ENCODE results near the gene LCP1. TPM values are rescaled to one million over a fixed set of nuclear protein-coding genes. Genes with fewer than 3 reads are reported as not detected.

LCP1 gene
- total RNA-seq, 3 donors from 2014 or later (not counting 1 experiment from before 2014, with no cell fraction given), result 1,088 to 1,116 (median 1,113) TPM

- no peaks in the 10 kb centered on the region for H3K36me3 ChIP-seq (ENCODE audit: control insufficient read depth, insufficient read depth, low read length)
- H3K27me3 ChIP-seq (ENCODE audit: control insufficient read depth, insufficient read depth, low read length), result no peaks in the 10 kb centered on the region
- Mint-ChIP-seq H3K4me3 (no peak overlapping the region), H3K27me3 (ENCODE audit: low read depth in 2 of 2) (peaks cover 10 to 14% of the 10 kb centered on the region in 2 donors), H3K9me3 (no peaks in the 10 kb centered on the region), H3K4me1 (peaks cover 7 to 10% of the 10 kb centered on the region in 2 donors), H3K27ac (peak overlapping the region in 1 of 2 donors; percentile 64), H3K36me3 (no peaks in the 10 kb centered on the region)
- no peak for TF ChIP-seq CTCF (IDR thresholded peaks at IDR 0.05)
- WGBS (ENCODE audit: insufficient coverage), result 56% methylated on average over 2 of the region's 2 CpGs
- DNase-seq, result no peak
- ATAC-seq, result peak; percentile 89 to 97 (median 96)
- no peak overlapping the region for H3K27ac ChIP-seq (ENCODE audit: low read length)
- H3K4me1 ChIP-seq (ENCODE audit: control insufficient read depth, insufficient read depth, low read length), result no peaks in the 10 kb centered on the region
- H3K4me3 ChIP-seq (ENCODE audit: low read length), result no peak overlapping the region
- H3K9me3 ChIP-seq (ENCODE audit: control insufficient read depth, insufficient read depth, low read length), result no peaks in the 10 kb centered on the region
- intact Hi-C loops (cut with micrococcal nuclease), result no loop called here
These were observed 68.4 kb downstream of the LCP1 start for GRCh38 chr13:46113596-46113995.

GRCh38 chr13:46111151-46111550, 70.8 kb downstream of the LCP1 start:
- ATAC-seq, result no peak
- no peaks in the 10 kb centered on the region for H3K9me3 Mint-ChIP-seq

GRCh38 chr13:46109451-46109850, 72.5 kb downstream of the LCP1 start:
- TF ChIP-seq CTCF (IDR thresholded peaks at IDR 0.05), result no peak
- no peak overlapping the region for H3K4me3 Mint-ChIP-seq
- no peaks in the 10 kb centered on the region for H3K4me1 ChIP-seq (ENCODE audit: control insufficient read depth, insufficient read depth, low read length)
- H3K27ac ChIP-seq (ENCODE audit: low read length), result no peak overlapping the region
- no peak overlapping the region for H3K4me3 ChIP-seq (ENCODE audit: low read length)
- 39% methylated on average over 4 of the region's 4 CpGs for WGBS (ENCODE audit: insufficient coverage)
- H3K27ac Mint-ChIP-seq, result peak overlapping the region in 1 of 2 donors; percentile 60
- H3K27me3 ChIP-seq (ENCODE audit: control insufficient read depth, insufficient read depth, low read length), result no peaks in the 10 kb centered on the region
- H3K4me1 Mint-ChIP-seq, result peaks cover 7 to 18% of the 10 kb centered on the region in 2 donors
- H3K9me3 ChIP-seq (ENCODE audit: control insufficient read depth, insufficient read depth, low read length), result no peaks in the 10 kb centered on the region
- no peaks in the 10 kb centered on the region for H3K36me3 Mint-ChIP-seq
- no peak for DNase-seq
- ATAC-seq, result no peak
- peaks cover 16 to 21% of the 10 kb centered on the region in 2 donors for H3K27me3 Mint-ChIP-seq (ENCODE audit: low read depth in 2 of 2)
- intact Hi-C loops (cut with micrococcal nuclease), result no loop called here
- H3K9me3 Mint-ChIP-seq, result no peaks in the 10 kb centered on the region
- no peaks in the 10 kb centered on the region for H3K36me3 ChIP-seq (ENCODE audit: control insufficient read depth, insufficient read depth, low read length)

More at GRCh38 chr13:46111151-46111550, 70.8 kb downstream of the LCP1 start:
- Mint-ChIP-seq H3K4me3 (no peak overlapping the region), H3K27ac (no peak overlapping the region), H3K4me1 (peaks cover 7 to 18% of the 10 kb centered on the region in 2 donors), H3K36me3 (no peaks in the 10 kb centered on the region), H3K27me3 (ENCODE audit: low read depth in 2 of 2) (peaks cover 16 to 21% of the 10 kb centered on the region in 2 donors)
- Histone ChIP-seq H3K36me3 (ENCODE audit: control insufficient read depth, insufficient read depth, low read length) (no peaks in the 10 kb centered on the region), H3K4me1 (ENCODE audit: control insufficient read depth, insufficient read depth, low read length) (no peaks in the 10 kb centered on the region), H3K9me3 (ENCODE audit: control insufficient read depth, insufficient read depth, low read length) (no peaks in the 10 kb centered on the region), H3K4me3 (ENCODE audit: low read length) (no peak overlapping the region), H3K27ac (ENCODE audit: low read length) (no peak overlapping the region), H3K27me3 (ENCODE audit: control insufficient read depth, insufficient read depth, low read length) (no peaks in the 10 kb centered on the region)
- intact Hi-C loops (cut with micrococcal nuclease), result no loop called here
- DNase-seq, result no peak
- no peak for TF ChIP-seq CTCF (IDR thresholded peaks at IDR 0.05)

GRCh38 chr13:46106839-46107371, 75.1 kb downstream of the LCP1 start:
- intact Hi-C loops (cut with micrococcal nuclease), result no loop called here
- Histone ChIP-seq H3K9me3 (ENCODE audit: control insufficient read depth, insufficient read depth, low read length) (no peaks in the 10 kb centered on the region), H3K36me3 (ENCODE audit: control insufficient read depth, insufficient read depth, low read length) (no peaks in the 10 kb centered on the region), H3K27ac (ENCODE audit: low read length) (no peak overlapping the region), H3K4me1 (ENCODE audit: control insufficient read depth, insufficient read depth, low read length) (no peaks in the 10 kb centered on the region), H3K4me3 (ENCODE audit: low read length) (no peak overlapping the region), H3K27me3 (ENCODE audit: control insufficient read depth, insufficient read depth, low read length) (no peaks in the 10 kb centered on the region)
- no peak for TF ChIP-seq CTCF (IDR thresholded peaks at IDR 0.05)
- Mint-ChIP-seq H3K27ac (no peak overlapping the region), H3K36me3 (no peaks in the 10 kb centered on the region), H3K9me3 (no peaks in the 10 kb centered on the region), H3K4me3 (no peak overlapping the region), H3K27me3 (ENCODE audit: low read depth in 2 of 2) (peaks cover 21 to 24% of the 10 kb centered on the region in 2 donors), H3K4me1 (peaks cover 0 to 12% of the 10 kb centered on the region in 2 donors)
- ATAC-seq (no peak), DNase-seq (peak in 1 of 2 donors; percentile 27)
- 44% methylated on average over 3 of the region's 4 CpGs for WGBS (ENCODE audit: insufficient coverage)
